Ramos (cell line): ENCODE measurements around the gene ZNF366.

Experiments
- in situ Hi-C: fragments of 300-500 bp; cut with MboI; formaldehyde crosslinking; loops from one replicate; pipeline ENCODE4 v1.14.3; 2022; ENCODE audit warnings: low sequenced_read_pairs; ENCODE audit not compliant: unreplicated experiment

The ZNF366 gene, protein sequence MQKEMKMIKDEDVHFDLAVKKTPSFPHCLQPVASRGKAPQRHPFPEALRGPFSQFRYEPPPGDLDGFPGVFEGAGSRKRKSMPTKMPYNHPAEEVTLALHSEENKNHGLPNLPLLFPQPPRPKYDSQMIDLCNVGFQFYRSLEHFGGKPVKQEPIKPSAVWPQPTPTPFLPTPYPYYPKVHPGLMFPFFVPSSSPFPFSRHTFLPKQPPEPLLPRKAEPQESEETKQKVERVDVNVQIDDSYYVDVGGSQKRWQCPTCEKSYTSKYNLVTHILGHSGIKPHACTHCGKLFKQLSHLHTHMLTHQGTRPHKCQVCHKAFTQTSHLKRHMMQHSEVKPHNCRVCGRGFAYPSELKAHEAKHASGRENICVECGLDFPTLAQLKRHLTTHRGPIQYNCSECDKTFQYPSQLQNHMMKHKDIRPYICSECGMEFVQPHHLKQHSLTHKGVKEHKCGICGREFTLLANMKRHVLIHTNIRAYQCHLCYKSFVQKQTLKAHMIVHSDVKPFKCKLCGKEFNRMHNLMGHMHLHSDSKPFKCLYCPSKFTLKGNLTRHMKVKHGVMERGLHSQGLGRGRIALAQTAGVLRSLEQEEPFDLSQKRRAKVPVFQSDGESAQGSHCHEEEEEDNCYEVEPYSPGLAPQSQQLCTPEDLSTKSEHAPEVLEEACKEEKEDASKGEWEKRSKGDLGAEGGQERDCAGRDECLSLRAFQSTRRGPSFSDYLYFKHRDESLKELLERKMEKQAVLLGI

DNA sequence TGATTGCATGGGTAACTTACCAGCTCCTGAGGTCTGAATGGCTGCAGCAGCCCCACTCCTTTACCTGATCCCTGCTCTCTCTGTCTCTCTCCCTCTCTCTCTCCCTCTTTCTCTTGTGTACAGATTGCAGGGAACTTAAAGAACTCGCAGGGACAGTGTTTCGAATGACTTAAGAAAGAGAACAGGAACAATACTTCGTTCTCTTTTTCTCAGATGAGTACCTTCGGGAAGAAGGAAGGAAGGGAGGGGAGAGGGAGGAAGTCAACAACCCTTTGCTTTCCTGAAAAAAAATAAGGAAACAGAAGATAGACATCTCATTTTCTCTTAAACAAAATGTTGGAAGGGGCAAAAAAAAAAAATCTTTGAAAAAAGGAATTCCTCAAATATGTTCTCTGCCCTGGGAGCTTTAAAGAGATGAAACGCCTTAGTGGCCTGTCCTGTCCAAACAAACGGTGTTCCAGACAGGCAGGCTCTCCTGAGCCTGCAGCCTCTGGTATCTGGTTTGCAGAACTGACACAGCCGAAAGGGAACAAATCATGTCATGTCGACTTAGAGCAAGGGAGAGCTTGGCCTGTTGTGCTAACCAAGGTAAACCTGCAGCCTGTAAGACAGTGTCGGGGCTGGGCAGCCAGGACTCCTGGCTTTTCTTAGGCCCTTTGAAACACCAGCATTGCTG, at the start of gene ZNF366:
TSS of gene ZNF366 (minus strand) at position 180 of the 676 bp plus-strand sequence. CDS start 45,914 bp downstream, outside the sequence.
- in situ Hi-C loops = no loop called here

DNA sequence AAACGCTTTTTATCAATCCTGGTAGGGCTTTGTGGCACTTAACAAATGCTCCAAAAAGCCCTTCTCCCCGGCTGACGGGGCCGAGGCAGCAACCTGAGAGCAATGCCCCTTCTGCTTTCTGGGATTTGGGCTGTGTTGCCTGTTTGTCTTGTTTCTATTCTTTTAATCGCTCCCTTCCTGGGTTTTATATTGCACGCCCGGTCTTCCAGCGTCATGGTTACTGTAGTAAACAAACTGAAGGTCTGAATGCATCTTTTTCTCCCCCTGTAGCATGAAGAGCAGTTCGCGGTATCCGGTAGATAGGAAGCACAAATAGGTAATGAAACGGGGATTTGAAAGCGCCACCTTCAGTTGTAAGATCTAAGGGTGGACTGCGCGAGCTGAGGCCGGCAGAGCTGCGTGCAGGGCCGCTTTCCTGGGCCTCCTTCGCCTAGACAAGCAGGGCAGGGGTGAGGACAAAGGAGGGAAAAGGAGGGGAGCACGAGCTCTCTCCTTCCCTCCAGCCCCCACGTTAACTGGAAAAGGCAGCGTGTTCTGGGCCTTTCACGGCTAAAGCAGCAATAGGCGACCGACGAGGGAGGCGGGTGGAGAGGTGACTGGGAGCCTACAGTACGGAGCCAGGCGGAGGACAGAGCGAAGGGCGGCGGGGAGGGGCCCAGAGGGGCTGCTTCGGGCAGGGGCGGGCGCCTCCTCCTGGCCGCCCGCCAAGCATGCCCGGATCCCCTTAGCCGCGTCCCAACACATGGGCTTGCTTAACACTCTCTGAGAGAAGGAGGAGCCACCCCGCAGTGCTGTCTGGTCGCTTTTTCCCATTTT, 49.3 kb upstream of the ZNF366 start:
- in situ Hi-C loops = no loop called here

DNA sequence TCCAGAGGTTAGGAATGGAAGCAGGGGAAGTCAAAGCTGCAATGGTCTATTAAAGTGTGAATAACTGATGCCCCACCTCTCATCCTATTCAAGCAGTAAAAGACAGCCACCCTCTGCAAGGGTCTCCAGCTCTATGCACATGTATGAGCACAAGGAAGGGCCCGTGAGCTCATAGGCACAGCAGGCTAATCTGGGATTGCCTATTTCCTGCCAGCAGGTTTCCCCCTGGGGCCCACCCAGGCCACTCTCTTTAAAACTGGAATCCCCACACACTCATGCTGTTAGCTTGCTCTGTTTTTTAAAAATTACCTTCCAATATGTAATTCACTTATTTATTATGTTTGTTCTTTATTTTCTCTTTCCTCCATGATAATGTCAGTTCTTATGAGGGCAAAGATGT, 48.7 kb upstream of the ZNF366 start:
- in situ Hi-C loops = no loop called here

DNA sequence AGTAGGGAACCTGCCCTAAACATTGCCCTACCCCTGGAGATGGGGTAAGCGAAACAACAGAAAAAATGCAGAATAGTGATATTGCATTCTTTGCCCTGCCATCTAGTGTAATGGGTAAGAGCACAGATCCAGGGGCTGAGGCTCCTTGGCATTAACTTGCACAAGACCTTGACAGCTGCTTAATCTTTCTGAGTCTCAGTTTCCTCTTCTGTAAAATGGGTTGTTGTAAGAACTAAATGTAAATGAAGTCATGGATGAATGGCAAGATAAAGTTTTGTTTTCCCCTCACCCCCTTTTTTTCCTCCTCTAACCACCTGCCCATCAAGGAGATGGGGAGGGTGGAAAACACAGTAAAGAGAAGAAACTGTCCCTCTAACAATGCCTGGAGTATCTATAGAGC, 47.7 kb upstream of the ZNF366 start:
- in situ Hi-C loops = no loop called here

DNA sequence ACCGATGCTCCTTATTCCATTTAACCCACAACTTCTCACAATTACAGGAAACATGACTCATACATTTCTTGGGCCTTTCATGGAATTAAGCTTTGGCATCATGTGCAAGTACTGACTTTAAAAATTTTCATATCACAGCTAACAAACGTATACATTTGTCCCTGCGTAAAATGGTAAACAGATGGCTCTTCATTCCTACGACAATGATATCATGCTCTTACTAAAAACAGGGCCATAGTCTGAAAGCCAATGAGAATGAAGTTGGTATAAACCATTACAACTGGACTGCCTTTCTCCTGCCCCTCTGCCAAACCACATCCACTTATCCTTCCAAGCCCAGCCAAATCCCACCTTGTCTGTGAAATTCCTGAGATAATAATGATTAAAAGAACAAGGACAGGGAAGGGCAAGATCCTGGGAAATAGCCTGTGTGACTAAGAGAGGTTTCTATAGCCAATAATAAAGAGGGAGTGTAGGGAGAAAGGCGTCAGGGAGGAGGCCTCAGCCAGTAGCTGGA, 44.9 kb upstream of the ZNF366 start:
- in situ Hi-C loops = no loop called here

DNA sequence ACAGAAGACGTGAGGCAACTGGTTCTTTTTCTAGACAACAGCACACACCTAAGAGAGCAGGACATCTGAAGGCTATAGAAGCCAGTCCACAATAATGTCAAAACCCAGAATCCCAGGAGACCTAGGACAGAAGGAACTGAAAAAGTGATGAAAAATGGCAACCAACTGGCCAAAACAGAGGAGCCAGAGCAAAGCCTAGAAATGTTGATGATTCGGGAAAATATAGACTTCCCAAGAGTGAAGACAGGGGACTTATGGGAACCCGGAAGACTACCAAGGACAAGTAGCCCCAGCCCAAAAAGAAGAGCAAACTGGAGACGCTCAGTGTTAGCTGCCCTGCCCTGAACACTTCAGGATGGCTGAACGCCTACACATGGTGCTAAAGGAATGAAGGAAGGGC, 43.4 kb upstream of the ZNF366 start:
- in situ Hi-C loops = no loop called here

DNA sequence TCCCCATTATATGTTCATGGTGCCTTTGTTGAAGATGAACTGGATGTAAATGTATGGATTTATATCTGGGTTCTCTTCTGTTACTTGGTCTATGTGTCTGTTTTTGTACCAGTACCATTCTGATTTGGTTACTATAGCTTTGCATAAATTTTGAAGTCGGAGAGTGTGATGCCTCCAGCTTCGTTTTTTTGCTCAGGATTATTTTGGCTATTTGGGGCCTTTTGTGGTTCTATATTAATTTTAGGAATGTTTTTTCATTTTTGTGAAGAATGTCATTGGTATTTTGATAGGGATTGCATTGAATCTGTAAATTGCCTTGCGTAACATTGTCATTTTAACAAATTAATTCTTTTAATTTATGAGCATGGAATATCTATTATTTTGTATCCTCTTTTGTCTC, 36.6 kb upstream of the ZNF366 start:
- in situ Hi-C loops = no loop called here

DNA sequence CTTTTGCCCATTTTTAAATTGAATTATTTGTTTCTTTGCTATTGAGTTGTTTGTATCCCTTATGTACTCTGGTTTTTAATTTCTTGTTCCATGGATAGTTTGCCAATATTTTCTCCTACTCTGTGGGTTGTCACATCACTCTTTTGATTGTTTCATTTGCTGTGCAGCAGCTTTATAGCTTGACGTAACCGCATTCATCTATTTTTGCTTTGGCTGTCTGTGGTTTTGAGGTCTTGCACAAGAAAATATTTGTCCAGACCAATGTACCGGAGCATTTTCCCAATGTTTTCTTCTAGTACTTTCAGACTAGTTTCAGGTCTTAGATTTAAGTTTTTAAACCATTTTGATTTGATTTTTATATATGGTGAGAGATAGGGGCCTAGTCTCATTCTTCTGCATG, 36.2 kb upstream of the ZNF366 start:
- in situ Hi-C loops = no loop called here

DNA sequence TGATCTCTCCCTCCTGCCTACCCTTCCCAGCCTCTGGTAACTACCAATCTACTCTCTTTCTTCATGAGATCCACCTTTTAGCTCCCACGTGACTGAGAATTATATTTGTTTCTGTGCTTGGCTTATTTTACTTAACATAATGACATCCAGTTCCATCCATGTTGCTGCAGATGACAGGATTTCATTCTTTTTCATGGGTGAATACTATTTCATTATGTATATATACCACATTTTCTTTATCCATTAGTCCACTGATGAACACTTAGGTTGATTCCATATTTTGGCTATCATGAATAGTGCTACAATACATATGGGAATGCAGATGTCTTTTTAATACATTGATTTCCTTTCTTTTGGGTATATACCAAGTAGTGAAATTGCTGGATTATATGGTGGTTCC, 35.5 kb upstream of the ZNF366 start:
- in situ Hi-C loops = no loop called here

DNA sequence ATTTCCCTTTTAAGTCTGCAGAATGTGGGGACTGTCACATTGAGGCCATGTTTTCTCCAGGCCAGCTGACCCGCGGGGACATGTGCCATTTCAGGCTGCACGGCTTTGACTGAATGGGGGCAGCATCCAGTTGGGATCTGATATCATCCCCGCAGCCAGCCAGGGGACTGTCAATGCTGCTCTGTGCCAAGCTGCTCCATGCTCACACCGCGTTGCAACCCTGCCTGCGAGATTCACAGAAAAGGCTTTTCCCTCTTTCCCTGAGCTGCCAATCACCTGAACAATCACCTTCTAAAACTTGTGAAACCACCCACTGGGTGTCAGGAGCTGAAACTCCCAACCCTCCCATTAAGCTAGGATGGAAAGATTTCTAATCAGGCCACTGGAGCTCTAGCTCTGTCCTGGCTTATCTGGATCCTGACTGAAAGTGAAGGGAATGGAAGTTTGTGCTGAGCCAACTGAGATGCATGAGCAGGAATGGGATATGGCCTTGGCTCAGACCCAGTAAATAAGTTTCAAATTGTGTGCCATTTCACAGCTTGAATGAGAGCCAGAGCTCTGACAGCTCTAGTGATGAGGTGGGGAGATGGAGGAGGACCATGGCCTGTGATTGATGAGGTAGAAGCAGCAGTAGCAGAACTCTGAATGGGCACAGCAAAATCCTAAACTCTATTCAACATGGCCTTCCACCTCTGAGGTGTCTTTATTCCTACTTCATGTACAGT, 34.5 kb upstream of the ZNF366 start:
- in situ Hi-C loops = no loop called here

DNA sequence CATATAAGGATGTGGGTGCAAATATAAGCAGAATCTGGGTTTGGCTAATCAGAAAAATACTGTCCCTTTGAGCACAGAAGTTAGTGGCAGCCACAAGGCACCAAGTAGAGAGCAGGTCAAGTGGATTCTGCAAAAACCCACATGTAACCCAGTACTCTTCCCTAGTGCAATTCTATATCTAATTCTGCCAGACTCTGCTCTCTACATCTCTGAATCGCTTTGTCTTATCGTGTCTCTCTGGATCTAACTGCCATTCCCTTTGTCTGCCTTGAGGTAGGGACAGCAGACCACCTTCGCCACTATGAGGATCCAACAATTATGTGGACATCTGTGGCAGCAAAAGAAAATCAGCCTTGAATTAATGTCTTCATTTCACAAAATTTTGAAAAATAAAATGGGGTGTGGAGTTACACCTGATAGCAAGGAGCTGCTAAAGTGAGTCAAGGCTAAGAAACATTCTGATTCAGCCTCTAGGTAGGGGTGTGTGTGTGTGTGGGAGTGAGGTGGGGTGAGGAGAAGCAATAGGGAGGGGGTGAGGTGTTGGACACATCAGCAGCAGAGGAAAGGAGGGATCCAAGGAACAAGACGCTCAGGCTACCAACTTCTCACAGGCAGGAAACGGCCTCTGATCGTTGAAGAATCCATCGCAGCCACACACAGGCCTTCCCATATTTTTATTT, 33.7 kb upstream of the ZNF366 start:
- in situ Hi-C loops = no loop called here

DNA sequence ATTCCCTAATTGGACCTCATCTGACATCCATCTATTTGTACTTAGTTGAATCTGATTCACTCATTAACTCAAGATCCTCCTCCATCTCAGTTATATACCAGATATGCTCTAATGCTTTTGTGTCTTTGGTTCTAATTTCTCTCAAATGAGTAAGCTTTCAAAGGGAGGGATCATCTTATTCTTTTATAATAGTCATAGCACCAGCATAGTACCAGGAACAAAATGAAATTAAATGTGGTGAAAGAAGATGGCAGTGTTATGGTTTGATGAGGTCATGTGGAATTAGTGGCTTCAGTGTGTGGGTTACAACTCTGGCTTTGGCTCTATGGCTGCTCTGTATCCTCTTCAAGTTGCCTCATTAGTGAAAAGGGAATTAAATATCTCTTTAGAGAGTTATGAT, 32.5 kb upstream of the ZNF366 start:
- in situ Hi-C loops = no loop called here

DNA sequence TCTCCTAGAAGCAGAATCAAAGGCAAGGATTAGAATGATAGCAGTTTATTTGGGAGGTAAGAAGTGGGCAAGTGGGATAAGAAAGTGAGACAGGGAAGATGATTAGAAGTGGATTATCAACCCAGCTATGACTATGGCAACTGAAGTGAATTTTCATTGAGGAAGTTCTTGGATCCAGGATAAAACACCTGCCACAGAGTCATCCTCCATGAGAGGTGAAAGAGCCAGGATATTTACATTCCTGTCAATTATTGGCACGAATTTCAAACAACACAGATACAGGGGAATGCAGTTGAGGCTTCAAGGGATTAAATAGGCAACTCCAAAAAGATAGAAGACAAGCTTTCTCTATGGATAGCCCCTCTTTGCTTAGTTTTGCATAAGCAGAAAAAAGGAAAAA, 31.8 kb upstream of the ZNF366 start:
- in situ Hi-C loops = no loop called here

DNA sequence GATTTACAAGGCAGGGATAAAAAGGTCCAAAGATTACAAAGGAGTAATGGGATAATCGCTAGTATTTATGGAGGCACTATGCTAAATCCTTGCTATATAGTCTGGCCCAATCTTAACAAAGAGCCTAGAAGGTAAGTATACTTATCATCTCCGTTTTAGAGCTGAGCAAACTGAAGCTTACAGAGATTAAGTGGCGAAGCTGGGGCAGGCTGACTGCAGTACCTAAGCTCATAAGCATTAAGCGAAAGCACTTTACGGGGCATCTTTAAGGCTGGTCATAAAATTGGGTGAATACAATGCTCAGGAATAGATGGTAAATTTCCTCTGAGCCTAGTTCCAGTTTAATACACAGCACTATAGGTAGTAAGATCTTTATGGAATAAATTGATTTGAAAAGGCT, 30.0 kb upstream of the ZNF366 start:
- in situ Hi-C loops = no loop called here

DNA sequence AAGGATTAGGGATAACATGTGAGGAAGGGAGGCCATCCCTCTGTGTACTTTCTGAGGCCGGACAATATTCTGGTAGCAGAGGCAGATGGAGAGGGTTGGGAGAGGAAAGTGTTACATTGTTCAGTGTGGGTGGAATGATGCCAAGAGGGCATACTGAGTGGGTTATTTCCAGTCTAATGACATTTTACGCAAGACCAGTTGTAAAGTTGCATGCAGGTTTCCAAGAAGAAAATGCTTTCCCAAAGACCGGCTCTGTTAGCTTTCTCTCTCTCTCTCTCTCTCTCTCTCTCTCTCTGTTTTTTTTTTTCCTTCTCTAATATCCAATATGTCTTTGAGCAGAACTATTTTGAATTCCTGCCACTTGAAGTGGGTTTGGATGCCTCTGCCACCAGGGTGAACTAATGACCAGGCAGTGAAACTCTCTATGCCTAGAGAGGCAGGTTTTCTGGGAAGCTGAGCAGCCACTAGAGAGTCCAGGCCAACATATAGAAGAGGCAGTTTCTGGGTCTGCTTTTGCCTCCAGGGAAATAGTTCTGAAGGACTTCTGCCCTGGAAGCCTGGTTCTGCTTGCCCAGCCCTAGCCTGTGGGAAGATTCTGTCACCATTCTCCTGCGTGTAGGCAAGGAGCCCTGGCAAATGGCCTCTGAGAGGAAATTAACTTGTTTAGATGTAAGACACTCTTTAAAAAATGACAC, 24.4 kb upstream of the ZNF366 start:
- in situ Hi-C loops = no loop called here

DNA sequence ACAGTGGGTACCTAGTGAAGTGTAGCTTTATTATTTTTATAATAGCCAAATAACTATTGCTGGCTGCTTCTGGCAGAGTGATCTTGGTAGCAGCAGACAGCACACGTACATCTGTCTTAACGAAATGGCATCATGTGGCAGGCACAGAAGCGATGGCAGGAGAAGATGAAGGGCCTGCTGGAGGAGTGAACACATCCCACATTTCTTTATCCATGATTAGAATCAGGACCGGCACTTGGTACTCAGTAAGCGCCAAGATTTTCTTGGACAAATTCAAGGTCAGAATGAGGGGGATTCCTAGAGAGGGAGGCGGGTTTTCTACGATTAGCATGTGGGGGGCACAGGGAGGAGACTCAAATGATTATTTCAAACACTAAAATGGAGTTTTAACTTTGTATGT, 23.0 kb upstream of the ZNF366 start:
- in situ Hi-C loops = no loop called here

DNA sequence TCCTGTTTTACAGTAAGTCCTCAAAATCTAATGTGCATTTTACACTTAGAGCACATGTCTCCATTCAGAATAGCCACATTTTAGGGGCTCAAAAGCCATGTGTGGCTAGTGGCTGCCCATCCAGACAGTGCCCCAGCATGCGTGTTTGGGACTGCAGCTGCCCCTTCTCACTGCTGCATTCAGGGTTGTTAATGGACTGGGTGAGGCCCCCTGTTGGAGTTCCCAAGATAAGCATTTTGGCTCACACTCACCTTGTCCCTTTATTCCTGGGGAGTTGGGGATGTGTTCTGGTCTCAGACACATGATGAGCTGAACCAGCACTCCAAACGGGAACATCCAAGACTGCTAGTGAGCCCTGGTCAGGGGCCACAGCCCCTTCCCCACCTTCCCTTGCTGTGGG, 22.2 kb upstream of the ZNF366 start:
- in situ Hi-C loops = no loop called here

DNA sequence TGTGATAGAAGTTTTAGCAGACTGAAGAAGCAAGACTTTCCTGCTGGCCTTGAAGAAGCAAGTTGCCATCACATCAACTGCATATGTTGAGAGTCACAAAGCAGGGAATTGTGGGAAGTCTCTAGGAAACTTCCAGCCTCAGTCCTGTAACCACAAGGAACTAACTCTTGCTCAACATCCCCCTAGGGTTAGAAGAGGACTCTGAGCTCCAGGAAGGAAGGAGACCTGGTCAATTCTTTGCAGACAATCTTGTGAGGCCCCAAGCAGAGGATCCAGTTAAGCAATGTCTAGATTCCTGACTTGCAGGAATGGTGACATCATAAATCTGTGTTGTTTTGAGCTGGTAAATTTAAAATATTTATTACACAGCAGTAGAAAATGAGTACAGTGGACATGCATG, 18.6 kb upstream of the ZNF366 start:
- in situ Hi-C loops = no loop called here
